Osteocyte (in vitro differentiated cells): ENCODE measurements around the gene IGBP1. TPM values are rescaled to one million over a fixed set of nuclear protein-coding genes. Genes with fewer than 3 reads are reported as not detected.
A peak's percentile ranks its signal among the peaks of the same experiment; 100 is the strongest.

Experiments used
- DNase-seq: peaks from one replicate; pipeline ENCODE4 v3.0.0; 2021; ENCODE audit warnings: mixed read lengths; ENCODE audit not compliant: unreplicated experiment; ENCODE audit errors: extremely low spot score
- H3K27ac Mint-ChIP-seq: one replicate; pipeline ENCODE4 v1.8.0; 2021; ENCODE audit warnings: mild to moderate bottlenecking, mixed read lengths; ENCODE audit not compliant: unreplicated experiment
- H3K27me3 Mint-ChIP-seq: one replicate; pipeline ENCODE4 v1.8.0; 2021; ENCODE audit warnings: mixed read lengths; ENCODE audit not compliant: unreplicated experiment
- H3K36me3 Mint-ChIP-seq: one replicate; pipeline ENCODE4 v1.8.0; 2021; ENCODE audit warnings: mixed read lengths; ENCODE audit not compliant: unreplicated experiment
- H3K4me1 Mint-ChIP-seq: one replicate; pipeline ENCODE4 v1.8.0; 2021; ENCODE audit warnings: mixed read lengths; ENCODE audit not compliant: unreplicated experiment
- H3K4me3 Mint-ChIP-seq: one replicate; pipeline ENCODE4 v1.8.0; 2021; ENCODE audit warnings: mild to moderate bottlenecking, moderate library complexity, mixed read lengths; ENCODE audit not compliant: unreplicated experiment
- H3K9me3 Mint-ChIP-seq: one replicate; pipeline ENCODE4 v1.8.0; 2021; ENCODE audit warnings: mixed read lengths; ENCODE audit not compliant: unreplicated experiment
- total RNA-seq: library from RNA; stranded (reverse); gene quantifications from 2 replicates; pipeline ENCODE4 v1.2.1, GENCODE V29; 2021
- TF ChIP-seq, protein P1 (sequence below): fragments of 200-600 bp; sonication (generic); IDR thresholded peaks from 2 replicates; pipeline ENCODE4 v1.5.0; 2021; ENCODE audit warnings: antibody characterized with exemption, mild to moderate bottlenecking, moderate library complexity

Gene IGBP1
- total RNA-seq, 1 donor from 2014 or later, result 49.4 TPM

DNA sequence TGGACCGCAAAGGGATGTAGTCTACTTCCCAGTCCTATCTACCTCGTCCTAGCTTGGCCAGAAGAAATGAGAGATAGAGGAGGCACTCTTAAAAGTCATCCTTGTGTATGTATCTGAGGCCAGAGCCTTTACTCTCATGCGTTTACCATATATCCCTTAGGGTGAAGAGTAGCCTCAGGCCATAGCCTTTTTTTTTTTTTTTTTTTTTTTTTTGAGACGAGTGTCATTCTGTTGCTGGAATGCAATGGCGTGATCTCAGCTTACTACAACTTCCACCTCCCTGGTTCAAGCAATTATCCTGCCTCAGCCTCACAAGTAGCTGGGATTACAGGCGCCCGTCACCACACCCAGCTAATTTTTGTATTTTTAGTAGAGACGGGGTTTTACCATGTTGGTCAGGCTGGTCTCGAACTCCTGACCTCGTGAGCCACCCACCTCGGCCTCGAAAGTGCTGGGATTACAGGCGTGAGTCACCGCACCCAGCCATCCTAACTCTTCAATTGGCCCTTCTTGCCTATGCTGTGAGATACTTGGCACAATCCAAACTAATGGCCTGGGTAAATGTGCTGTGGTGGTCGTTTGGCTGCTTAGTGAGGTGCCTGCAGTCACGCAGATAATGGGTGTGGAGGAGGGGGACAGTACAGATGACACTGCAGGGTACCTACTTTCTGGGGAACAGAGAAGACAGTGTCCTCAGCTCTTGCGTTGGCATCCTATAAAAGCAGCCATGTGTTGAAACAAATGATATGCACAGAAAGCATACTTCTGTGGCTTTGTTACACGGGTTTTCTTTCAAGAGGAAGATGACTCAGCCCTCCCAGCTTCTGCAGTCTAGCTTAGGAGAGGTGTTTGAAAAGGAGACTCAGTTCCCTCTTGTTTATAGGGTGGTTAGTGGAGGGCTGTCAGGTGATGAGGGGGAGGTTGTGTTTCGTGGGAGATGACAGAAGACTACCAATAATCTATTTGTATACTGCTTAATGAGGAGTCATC is 33.6 kb downstream of the IGBP1 start:
- no peak for DNase-seq
- H3K36me3 Mint-ChIP-seq, result peaks cover 9% of the 10 kb centered on the region
- H3K4me3 Mint-ChIP-seq, result peak overlapping the region; percentile 14
- H3K27ac Mint-ChIP-seq, result peak overlapping the region; percentile 76
- TF ChIP-seq, protein P1, sequence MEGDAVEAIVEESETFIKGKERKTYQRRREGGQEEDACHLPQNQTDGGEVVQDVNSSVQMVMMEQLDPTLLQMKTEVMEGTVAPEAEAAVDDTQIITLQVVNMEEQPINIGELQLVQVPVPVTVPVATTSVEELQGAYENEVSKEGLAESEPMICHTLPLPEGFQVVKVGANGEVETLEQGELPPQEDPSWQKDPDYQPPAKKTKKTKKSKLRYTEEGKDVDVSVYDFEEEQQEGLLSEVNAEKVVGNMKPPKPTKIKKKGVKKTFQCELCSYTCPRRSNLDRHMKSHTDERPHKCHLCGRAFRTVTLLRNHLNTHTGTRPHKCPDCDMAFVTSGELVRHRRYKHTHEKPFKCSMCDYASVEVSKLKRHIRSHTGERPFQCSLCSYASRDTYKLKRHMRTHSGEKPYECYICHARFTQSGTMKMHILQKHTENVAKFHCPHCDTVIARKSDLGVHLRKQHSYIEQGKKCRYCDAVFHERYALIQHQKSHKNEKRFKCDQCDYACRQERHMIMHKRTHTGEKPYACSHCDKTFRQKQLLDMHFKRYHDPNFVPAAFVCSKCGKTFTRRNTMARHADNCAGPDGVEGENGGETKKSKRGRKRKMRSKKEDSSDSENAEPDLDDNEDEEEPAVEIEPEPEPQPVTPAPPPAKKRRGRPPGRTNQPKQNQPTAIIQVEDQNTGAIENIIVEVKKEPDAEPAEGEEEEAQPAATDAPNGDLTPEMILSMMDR, result no peak
- H3K9me3 Mint-ChIP-seq, result peaks cover 10% of the 10 kb centered on the region
- peaks cover 22% of the 10 kb centered on the region for H3K4me1 Mint-ChIP-seq
- H3K27me3 Mint-ChIP-seq, result no peaks in the 10 kb centered on the region

DNA sequence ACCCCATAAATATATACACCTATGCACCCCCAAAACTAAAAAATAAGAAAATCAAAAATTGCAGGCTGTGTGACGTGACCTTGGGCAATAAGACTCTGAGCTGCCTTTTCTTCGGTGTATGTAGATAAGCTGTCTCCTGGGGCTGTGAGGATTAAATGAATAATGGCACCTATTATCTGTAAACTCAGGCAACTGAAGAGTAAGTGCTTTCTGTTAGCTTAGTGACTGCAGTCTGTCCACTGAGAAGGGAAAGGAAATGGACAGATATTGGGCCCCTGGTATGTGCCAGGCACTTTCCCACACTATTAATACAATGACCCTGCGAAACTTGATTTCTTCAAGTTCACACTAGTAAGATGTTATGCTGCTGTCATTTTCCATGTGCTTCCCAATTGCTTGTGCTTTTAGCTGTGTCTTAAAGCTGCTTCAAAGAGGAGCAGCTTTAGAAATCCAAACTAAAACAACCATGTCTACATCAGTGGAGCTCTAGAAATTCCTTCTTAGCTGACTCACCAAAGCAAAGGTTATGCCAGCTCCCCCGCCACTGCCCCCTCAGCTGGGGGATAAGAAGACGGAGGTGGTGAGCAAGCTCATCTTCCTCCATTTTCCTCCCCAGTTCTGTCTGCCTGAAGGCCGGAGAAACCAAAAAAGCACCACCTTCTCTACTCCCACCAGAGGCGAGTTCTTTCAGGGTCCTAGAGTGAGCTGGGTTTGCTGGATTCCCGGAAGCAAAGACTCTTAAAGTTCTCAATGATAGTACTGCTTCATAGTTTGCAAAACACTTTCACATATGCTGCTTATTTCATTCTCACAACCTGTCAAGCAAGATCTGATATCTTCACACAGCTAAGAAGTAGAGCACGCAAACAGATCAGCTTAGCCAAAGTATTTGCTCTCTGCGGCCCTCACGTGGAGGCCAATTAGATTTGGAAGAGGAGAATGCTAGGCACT is 35.3 kb downstream of the IGBP1 start:
- peak; percentile 49 for DNase-seq
- peak overlapping the region; percentile 76 for H3K27ac Mint-ChIP-seq
- H3K4me1 Mint-ChIP-seq, result peaks cover 22% of the 10 kb centered on the region
- H3K36me3 Mint-ChIP-seq, result peaks cover 9% of the 10 kb centered on the region
- H3K4me3 Mint-ChIP-seq, result peak overlapping the region; percentile 62
- H3K9me3 Mint-ChIP-seq, result peaks cover 10% of the 10 kb centered on the region
- H3K27me3 Mint-ChIP-seq, result no peaks in the 10 kb centered on the region
- TF ChIP-seq, protein P1, result no peak

DNA sequence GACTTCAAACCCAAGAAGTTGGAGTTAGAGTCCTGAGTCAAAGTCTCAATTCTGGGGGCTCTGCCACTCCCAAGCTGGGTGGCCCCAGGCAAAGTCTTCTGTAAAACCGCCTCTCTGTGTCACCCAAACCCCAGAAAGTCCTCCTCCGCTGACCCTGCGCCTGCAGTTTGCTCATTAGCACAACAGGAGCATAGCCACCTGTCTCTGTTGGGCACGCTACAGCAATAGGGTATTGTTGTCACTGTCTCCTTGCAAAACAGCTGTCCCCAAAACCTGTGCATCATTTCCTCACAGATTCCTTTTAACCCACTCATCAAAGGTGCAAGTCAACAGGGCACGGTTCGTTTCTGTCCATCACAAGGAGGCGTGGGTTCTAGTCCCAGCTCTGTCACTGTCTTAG is 36.0 kb downstream of the IGBP1 start:
- DNase-seq, result peak; percentile 51
- TF ChIP-seq, protein P1, result no peak
- Mint-ChIP-seq H3K36me3 (peaks cover 9% of the 10 kb centered on the region), H3K9me3 (peaks cover 10% of the 10 kb centered on the region), H3K27ac (no peak overlapping the region), H3K4me1 (peaks cover 22% of the 10 kb centered on the region), H3K4me3 (no peak overlapping the region), H3K27me3 (no peaks in the 10 kb centered on the region)

DNA sequence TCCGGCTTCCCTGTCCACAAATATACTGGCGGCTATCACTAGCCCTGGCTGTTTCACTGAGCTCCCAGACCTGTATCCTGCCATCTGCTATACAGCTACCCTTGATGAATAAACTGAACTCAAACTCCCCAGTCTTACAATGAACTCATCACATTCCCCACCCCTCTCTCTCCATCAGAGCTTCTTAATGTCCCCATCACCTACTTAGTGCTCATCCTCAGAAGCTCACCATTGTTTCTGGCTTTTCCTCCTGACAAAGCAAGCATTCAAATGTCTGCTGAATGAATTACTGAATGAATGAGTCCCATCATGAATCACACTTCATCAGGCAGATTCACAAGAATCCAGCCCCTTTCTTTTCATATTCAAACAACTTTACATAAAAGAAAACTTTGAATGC is 38.4 kb downstream of the IGBP1 start:
- H3K36me3 Mint-ChIP-seq, result peaks cover 2% of the 10 kb centered on the region
- TF ChIP-seq, protein P1, result no peak
- H3K4me1 Mint-ChIP-seq, result peaks cover 20% of the 10 kb centered on the region
- no peaks in the 10 kb centered on the region for H3K27me3 Mint-ChIP-seq
- no peak for DNase-seq
- no peak overlapping the region for H3K4me3 Mint-ChIP-seq
- H3K27ac Mint-ChIP-seq, result no peak overlapping the region
- peaks cover 10% of the 10 kb centered on the region for H3K9me3 Mint-ChIP-seq
